ENCODE data around the gene FIGNL2.

GRCh38 chr12:51784688-51785087, 63.8 kb downstream of the FIGNL2 start:
- TF ChIP-seq CTCF (IDR thresholded peaks at IDR 0.05; ENCODE audit: low read depth, low read length, missing input control), result no peak
- TF ChIP-seq SP1 (IDR thresholded peaks at IDR 0.05), result no peak
- no peak for TF ChIP-seq TAF1 (conservative IDR thresholded peaks at IDR 0.05)
- TF ChIP-seq, protein P1, sequence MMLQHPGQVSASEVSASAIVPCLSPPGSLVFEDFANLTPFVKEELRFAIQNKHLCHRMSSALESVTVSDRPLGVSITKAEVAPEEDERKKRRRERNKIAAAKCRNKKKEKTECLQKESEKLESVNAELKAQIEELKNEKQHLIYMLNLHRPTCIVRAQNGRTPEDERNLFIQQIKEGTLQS (IDR thresholded peaks at IDR 0.05), result no peak
- no peak for TF ChIP-seq YY1 (IDR thresholded peaks at IDR 0.05)
- no peak for TF ChIP-seq REST (IDR thresholded peaks at IDR 0.05)
- TF ChIP-seq GABPA (IDR thresholded peaks at IDR 0.05 in 1 of 2, conservative IDR thresholded peaks at IDR 0.05 in 1 of 2), result no peak
- TF ChIP-seq RAD21 (IDR thresholded peaks at IDR 0.05), result no peak
- TF ChIP-seq JUND (IDR thresholded peaks at IDR 0.05), result no peak
- TF ChIP-seq HNF4G (IDR thresholded peaks at IDR 0.05), result no peak
- no peak for TF ChIP-seq EGR1 (IDR thresholded peaks at IDR 0.05; ENCODE audit: low read depth in 2 of 2)
- TF ChIP-seq, protein P2, sequence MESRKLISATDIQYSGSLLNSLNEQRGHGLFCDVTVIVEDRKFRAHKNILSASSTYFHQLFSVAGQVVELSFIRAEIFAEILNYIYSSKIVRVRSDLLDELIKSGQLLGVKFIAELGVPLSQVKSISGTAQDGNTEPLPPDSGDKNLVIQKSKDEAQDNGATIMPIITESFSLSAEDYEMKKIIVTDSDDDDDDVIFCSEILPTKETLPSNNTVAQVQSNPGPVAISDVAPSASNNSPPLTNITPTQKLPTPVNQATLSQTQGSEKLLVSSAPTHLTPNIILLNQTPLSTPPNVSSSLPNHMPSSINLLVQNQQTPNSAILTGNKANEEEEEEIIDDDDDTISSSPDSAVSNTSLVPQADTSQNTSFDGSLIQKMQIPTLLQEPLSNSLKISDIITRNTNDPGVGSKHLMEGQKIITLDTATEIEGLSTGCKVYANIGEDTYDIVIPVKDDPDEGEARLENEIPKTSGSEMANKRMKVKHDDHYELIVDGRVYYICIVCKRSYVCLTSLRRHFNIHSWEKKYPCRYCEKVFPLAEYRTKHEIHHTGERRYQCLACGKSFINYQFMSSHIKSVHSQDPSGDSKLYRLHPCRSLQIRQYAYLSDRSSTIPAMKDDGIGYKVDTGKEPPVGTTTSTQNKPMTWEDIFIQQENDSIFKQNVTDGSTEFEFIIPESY (IDR thresholded peaks at IDR 0.05), result no peak
